Measurements from ENCODE around the gene BACH1. TPM values are rescaled to one million over a fixed set of nuclear protein-coding genes. Genes with fewer than 3 reads are reported as not detected.
A peak's percentile ranks its signal among the peaks of the same experiment; 100 is the strongest.
"Not testable (repeated sequence)": the region's sequence is repeated elsewhere in the genome, so short reads cannot be mapped to it uniquely, and the experiment has no call there.

The BACH1 gene
- total RNA-seq, 2 experiments from 2014 or later, result 27.3 to 28.2 TPM

DNA sequence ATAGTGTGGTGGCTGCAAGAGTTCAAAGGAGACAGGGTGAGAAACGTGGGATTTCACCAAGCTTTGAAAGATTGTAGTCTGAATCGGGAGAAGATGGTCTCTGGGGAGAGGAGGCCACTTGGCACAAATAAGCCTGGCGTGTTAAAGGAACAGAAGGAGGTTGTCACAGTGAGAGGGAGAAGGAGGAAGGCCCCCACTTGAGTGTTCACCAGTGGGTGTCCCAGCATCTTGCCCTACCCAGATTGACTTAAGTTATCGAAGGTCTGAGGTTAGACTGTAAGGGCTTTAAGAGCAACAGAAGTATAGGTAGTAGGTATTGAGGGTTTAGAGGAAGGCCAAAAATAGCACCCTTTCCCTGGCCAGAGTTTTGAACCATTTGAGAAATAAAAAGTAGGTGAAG, 48.0 kb downstream of the BACH1 start:
- ChIA-PET POLR2A (no interaction called here), CTCF (interaction anchor here (1.3 kb wide), 1 partner anchor 25 kb away, joined by 4 read pairs; no protein-coding TSS in a partner anchor)
- Mint-ChIP-seq H3K4me3 (no peak overlapping the region), H3K36me3 (ENCODE audit: low read depth) (peaks cover 17% of the 10 kb centered on the region), H3K27ac (no peak overlapping the region), H3K9me3 (no peaks in the 10 kb centered on the region), H3K27me3 (no peaks in the 10 kb centered on the region), H3K4me1 (ENCODE audit: low read depth) (peaks cover 40% of the 10 kb centered on the region)
- no peak for DNase-seq
- intact Hi-C loops (cut with micrococcal nuclease), result loop anchor here (10.0 kb wide), 2 partner anchors 112 to 152 kb away; no protein-coding TSS in a partner anchor
- TF ChIP-seq CTCF (IDR thresholded peaks at IDR 0.05), result no peak
- no peak for ATAC-seq

- intact Hi-C loops (cut with micrococcal nuclease), result loop anchor here (10.0 kb wide), 2 partner anchors 112 to 152 kb away; no protein-coding TSS in a partner anchor
- ChIA-PET CTCF (no interaction called here), POLR2A (no interaction called here)
- no peak for TF ChIP-seq CTCF (IDR thresholded peaks at IDR 0.05)
- DNase-seq, result no peak
- H3K36me3 Mint-ChIP-seq (ENCODE audit: low read depth), result peaks cover 13% of the 10 kb centered on the region
- no peak for ATAC-seq
- H3K4me3 Mint-ChIP-seq, result no peak overlapping the region
- no peak overlapping the region for H3K27ac Mint-ChIP-seq
- H3K27me3 Mint-ChIP-seq, result no peaks in the 10 kb centered on the region
- peaks cover 35% of the 10 kb centered on the region for H3K4me1 Mint-ChIP-seq (ENCODE audit: low read depth)
- H3K9me3 Mint-ChIP-seq, result no peaks in the 10 kb centered on the region
Observed at GRCh38 chr21:29347274-29347681, 48.6 kb downstream of the BACH1 start.

DNA sequence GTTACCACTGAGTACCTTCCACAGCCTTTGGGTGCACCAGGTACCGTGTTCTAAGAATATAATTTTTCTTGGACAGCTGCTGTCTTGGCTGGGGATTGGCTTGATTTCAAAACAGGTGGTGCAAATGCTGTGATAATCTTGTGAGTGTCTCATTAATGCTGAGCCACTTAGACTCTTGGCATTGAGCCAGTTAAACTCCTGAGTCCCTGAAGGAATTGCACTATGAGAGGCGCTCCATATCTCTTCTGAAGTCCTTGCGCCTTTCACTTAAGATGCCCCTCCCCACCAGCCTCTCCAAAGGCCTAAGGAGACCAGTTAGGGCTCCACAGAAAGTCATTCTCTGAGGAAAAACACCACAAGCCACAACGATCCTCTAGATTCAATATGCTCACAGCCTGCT, 51.0 kb downstream of the BACH1 start:
- peaks cover 25% of the 10 kb centered on the region for H3K36me3 Mint-ChIP-seq (ENCODE audit: low read depth)

GRCh38 chr21:29350246-29350779, 51.6 kb downstream of the BACH1 start:
- peaks cover 31% of the 10 kb centered on the region for H3K36me3 Mint-ChIP-seq (ENCODE audit: low read depth)
- no peak for TF ChIP-seq CTCF (IDR thresholded peaks at IDR 0.05)
- ATAC-seq (no peak), DNase-seq (no peak)
- H3K27ac Mint-ChIP-seq, result no peak overlapping the region
- H3K4me3 Mint-ChIP-seq, result no peak overlapping the region
- intact Hi-C loops (cut with micrococcal nuclease), result no loop called here
- CTCF ChIA-PET, result interaction anchor here (1.2 to 3.1 kb wide), 3 partner anchors 11 to 262 kb away, joined by 3 to 16 read pairs (median 4); no protein-coding TSS in a partner anchor
- peaks cover 18% of the 10 kb centered on the region for H3K4me1 Mint-ChIP-seq (ENCODE audit: low read depth)
- POLR2A ChIA-PET, result no interaction called here
- peaks cover 16% of the 10 kb centered on the region for H3K9me3 Mint-ChIP-seq
- no peaks in the 10 kb centered on the region for H3K27me3 Mint-ChIP-seq

More for the DNA sequence above, 51.0 kb downstream of the BACH1 start:
- Mint-ChIP-seq H3K9me3 (peaks cover 11% of the 10 kb centered on the region), H3K4me3 (no peak overlapping the region), H3K27me3 (no peaks in the 10 kb centered on the region), H3K27ac (no peak overlapping the region), H3K4me1 (ENCODE audit: low read depth) (peaks cover 18% of the 10 kb centered on the region)
- POLR2A ChIA-PET, result no interaction called here
- ATAC-seq (no peak), DNase-seq (no peak)
- no peak for TF ChIP-seq CTCF (IDR thresholded peaks at IDR 0.05)
- intact Hi-C loops (cut with micrococcal nuclease), result loop anchor here (10.0 kb wide), 2 partner anchors 115 to 155 kb away; no protein-coding TSS in a partner anchor
- CTCF ChIA-PET, result interaction anchor here (0.7 to 3.1 kb wide), 7 partner anchors 11 to 259 kb away, joined by 3 to 16 read pairs (median 7); no protein-coding TSS in a partner anchor

DNA sequence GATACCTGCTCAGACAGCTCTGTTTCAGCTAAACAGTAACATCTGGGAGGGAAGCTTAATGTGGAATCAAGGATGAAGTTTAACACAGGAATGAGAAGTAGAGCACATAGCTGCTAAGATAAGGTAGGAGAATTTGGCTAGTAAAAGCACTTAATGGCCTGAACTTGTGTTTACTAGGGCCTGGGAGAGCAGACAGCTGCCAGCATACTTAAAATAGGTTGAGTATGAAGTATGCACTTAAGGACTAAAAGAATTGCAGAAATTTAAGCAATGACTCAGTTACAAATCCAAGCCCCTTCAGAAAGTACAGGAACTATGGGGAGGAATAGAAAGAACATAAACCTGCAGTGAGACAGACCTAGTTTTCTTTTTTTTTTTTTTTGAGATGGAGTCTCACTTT, 53.0 kb downstream of the BACH1 start:
- ATAC-seq (no peak), DNase-seq (no peak)
- Mint-ChIP-seq H3K27me3 (no peaks in the 10 kb centered on the region), H3K4me1 (ENCODE audit: low read depth) (peaks cover 16% of the 10 kb centered on the region), H3K9me3 (peaks cover 18% of the 10 kb centered on the region), H3K4me3 (no peak overlapping the region), H3K27ac (no peak overlapping the region), H3K36me3 (ENCODE audit: low read depth) (peaks cover 34% of the 10 kb centered on the region)
- POLR2A ChIA-PET, result no interaction called here
- intact Hi-C loops (cut with micrococcal nuclease), result no loop called here
- CTCF ChIA-PET, result interaction anchor here (0.8 to 3.1 kb wide), 4 partner anchors 10 to 263 kb away, joined by 3 to 16 read pairs (median 4); no protein-coding TSS in a partner anchor
- no peak for TF ChIP-seq CTCF (IDR thresholded peaks at IDR 0.05)

DNA sequence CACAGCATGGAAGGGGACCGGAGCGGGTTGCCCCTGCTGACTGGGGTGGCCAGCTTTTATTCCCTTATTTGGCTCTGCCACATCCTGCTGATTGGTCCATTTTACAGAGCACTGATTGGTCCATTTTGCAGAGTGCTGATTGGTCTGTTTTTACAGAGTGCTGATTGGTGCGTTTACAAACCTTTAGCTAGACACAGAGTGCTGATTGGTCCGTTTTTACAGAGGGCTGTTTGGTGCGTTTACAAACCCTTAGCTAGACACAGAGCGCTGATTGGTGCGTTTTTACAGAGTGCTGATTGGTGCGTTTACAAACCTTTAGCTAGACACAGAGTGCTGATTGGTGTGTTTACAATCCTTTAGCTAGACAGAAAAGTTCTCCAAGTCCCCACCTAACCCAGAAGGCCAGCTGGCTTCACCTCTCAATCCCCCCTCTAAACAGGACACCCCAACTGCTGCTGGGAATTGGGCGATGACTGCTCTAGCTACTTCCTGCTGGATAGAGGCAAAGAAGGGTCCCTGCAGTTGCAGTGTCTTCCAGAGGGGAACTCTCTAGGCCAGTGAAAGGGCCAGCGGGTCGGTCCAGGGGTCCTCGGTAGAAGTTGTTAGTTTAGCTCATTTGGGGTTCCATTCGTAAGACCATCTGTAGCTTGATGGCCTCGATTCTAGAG, 56.5 kb downstream of the BACH1 start:
- H3K4me3 Mint-ChIP-seq; intact Hi-C loops (cut with micrococcal nuclease); ATAC-seq; H3K27me3 Mint-ChIP-seq; H3K27ac Mint-ChIP-seq; POLR2A ChIA-PET; H3K4me1 Mint-ChIP-seq (ENCODE audit: low read depth): not testable (repeated sequence)
- peak; percentile 16 for DNase-seq
- H3K9me3 Mint-ChIP-seq, result peaks cover 18% of the 10 kb centered on the region
- H3K36me3 Mint-ChIP-seq (ENCODE audit: low read depth), result peaks cover 42% of the 10 kb centered on the region
- CTCF ChIA-PET, result interaction anchor here (1.4 kb wide), 1 partner anchor 16 kb away, joined by 3 read pairs; no protein-coding TSS in a partner anchor

GRCh38 chr21:29356291-29356690, 57.6 kb downstream of the BACH1 start:
- intact Hi-C loops (cut with micrococcal nuclease); ATAC-seq; H3K4me3 Mint-ChIP-seq; DNase-seq; H3K27me3 Mint-ChIP-seq; H3K27ac Mint-ChIP-seq; POLR2A ChIA-PET: not testable (repeated sequence)
- CTCF ChIA-PET, result interaction anchor here (1.4 kb wide), 1 partner anchor 15 kb away, joined by 3 read pairs; no protein-coding TSS in a partner anchor
- Mint-ChIP-seq H3K9me3 (peaks cover 18% of the 10 kb centered on the region), H3K36me3 (ENCODE audit: low read depth) (peaks cover 42% of the 10 kb centered on the region), H3K4me1 (ENCODE audit: low read depth) (peaks cover 12% of the 10 kb centered on the region)
